ENCODE results near the gene ARMH3.

DNA sequence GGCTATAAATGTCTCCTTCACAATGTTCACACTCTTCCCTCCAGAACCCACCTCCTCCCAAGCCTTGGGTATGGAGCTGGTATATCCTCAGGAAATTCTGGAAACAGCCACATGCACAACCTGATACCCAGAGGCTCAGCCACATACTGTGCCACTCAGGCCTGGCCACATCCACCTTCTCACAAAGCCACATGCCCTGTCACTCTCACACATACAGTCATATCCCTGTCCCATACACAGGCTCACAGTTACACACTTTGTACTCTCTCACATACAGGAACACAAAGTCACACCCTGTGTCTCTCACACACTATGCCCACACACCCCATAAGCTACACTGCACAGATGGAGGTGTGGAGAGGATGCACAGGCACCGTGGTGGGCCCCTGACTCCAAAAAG lies 222.5 kb downstream of the ARMH3 start:
- TF ChIP-seq CTCF (IDR thresholded peaks at IDR 0.05) (no peak), POLR2AphosphoS5 (IDR thresholded peaks at IDR 0.05; ENCODE audit: low read depth, low read length) (no peak)

All from Panc1 (cell line).